Loucy (cell line): ENCODE data around the gene ZMAT5.

Source experiments
- H2AFZ ChIP-seq: fragments of 200-600 bp; sonication (generic); 2 replicates; pipeline ENCODE4 v1.6.0; 2016; ENCODE audit warnings: antibody characterized with exemption, mild to moderate bottlenecking, low read length, moderate library complexity
- H3F3A ChIP-seq: fragments of 200-600 bp; 2 replicates; pipeline ENCODE4 v1.6.0; 2016; ENCODE audit warnings: antibody characterized with exemption, low read depth, mild to moderate bottlenecking
- H3K27me3 ChIP-seq: fragments of 200-600 bp; sonication (generic); 2 replicates; pipeline ENCODE4 v1.6.1; 2014; ENCODE audit warnings: low read length, mild to moderate bottlenecking; ENCODE audit not compliant: insufficient read depth, poor library complexity, severe bottlenecking
- H3K36me3 ChIP-seq: fragments of 200-600 bp; sonication (generic); 2 replicates; pipeline ENCODE4 v1.6.1; 2016; ENCODE audit warnings: low read length; ENCODE audit not compliant: insufficient read depth
- H3K4me1 ChIP-seq: fragments of 200-600 bp; sonication (generic); 2 replicates; pipeline ENCODE4 v1.5.1; 2014; ENCODE audit warnings: low read length, mild to moderate bottlenecking; ENCODE audit not compliant: insufficient read depth, poor library complexity, severe bottlenecking
- H3K4me2 ChIP-seq: fragments of 200-600 bp; sonication (generic); 2 replicates; pipeline ENCODE4 v1.6.0; 2014; ENCODE audit warnings: antibody characterized with exemption, low read length, low read depth, mild to moderate bottlenecking; ENCODE audit not compliant: poor library complexity, severe bottlenecking
- H3K4me3 ChIP-seq: fragments of 200-600 bp; sonication (generic); 2 replicates; pipeline ENCODE4 v1.5.1; 2014; ENCODE audit warnings: low read length, mild to moderate bottlenecking, mixed read lengths; ENCODE audit not compliant: poor library complexity, severe bottlenecking
- H3K79me2 ChIP-seq: fragments of 200-600 bp; sonication (generic); 2 replicates; pipeline ENCODE4 v1.6.1; 2014; ENCODE audit warnings: low read length; ENCODE audit not compliant: insufficient read depth
- H3K9ac ChIP-seq: fragments of 200-600 bp; sonication (generic); 2 replicates; pipeline ENCODE4 v1.6.0; 2014; ENCODE audit warnings: mild to moderate bottlenecking, low read depth, low read length, moderate library complexity; ENCODE audit not compliant: poor library complexity, severe bottlenecking
- H3K9me2 ChIP-seq: fragments of 200-600 bp; sonication (generic); replicated peaks from 2 replicates; pipeline ENCODE4 v1.6.1; 2016; ENCODE audit warnings: low read depth, low read length, mixed read lengths
- H3K9me3 ChIP-seq: fragments of 200-600 bp; sonication (generic); 2 replicates; pipeline ENCODE4 v1.6.1; 2014; ENCODE audit warnings: mild to moderate bottlenecking, antibody characterized with exemption, low read length, low read depth; ENCODE audit not compliant: insufficient read depth
- H4K20me1 ChIP-seq: fragments of 200-600 bp; sonication (generic); 2 replicates; pipeline ENCODE4 v1.6.0; 2014; ENCODE audit warnings: antibody characterized with exemption, low read length, mild to moderate bottlenecking; ENCODE audit not compliant: insufficient read depth, poor library complexity, severe bottlenecking
- EZH2phosphoT487 ChIP-seq: fragments of 200-600 bp; IDR thresholded peaks from 2 replicates; pipeline ENCODE4 v1.6.1; 2018; ENCODE audit warnings: antibody characterized with exemption, mild to moderate bottlenecking, moderate library complexity, borderline replicate concordance
- TF ChIP-seq, protein P1 (sequence below): fragments of 200-600 bp; sonication (generic); conservative IDR thresholded peaks from 2 replicates; pipeline ENCODE4 v1.5.1; 2014; ENCODE audit warnings: mild to moderate bottlenecking, antibody characterized with exemption, low read length

Gene ZMAT5

GRCh38 chr22:29693161-29693560 lies 73.6 kb downstream of the ZMAT5 start:
- no peak for TF ChIP-seq EZH2phosphoT487
- TF ChIP-seq, protein P1, sequence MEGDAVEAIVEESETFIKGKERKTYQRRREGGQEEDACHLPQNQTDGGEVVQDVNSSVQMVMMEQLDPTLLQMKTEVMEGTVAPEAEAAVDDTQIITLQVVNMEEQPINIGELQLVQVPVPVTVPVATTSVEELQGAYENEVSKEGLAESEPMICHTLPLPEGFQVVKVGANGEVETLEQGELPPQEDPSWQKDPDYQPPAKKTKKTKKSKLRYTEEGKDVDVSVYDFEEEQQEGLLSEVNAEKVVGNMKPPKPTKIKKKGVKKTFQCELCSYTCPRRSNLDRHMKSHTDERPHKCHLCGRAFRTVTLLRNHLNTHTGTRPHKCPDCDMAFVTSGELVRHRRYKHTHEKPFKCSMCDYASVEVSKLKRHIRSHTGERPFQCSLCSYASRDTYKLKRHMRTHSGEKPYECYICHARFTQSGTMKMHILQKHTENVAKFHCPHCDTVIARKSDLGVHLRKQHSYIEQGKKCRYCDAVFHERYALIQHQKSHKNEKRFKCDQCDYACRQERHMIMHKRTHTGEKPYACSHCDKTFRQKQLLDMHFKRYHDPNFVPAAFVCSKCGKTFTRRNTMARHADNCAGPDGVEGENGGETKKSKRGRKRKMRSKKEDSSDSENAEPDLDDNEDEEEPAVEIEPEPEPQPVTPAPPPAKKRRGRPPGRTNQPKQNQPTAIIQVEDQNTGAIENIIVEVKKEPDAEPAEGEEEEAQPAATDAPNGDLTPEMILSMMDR, result no peak
- Histone ChIP-seq H3K9ac (no peak overlapping the region), H3K36me3 (peaks cover 52% of the 10 kb centered on the region; the same call in 1 of the 2 replicates), H3K79me2 (no peaks in the 10 kb centered on the region), H4K20me1 (no peaks in the 10 kb centered on the region), H3K9me3 (no peaks in the 10 kb centered on the region), H2AFZ (no peak overlapping the region), H3K4me2 (no peak overlapping the region), H3K27me3 (no peaks in the 10 kb centered on the region), H3K4me1 (no peaks in the 10 kb centered on the region), H3F3A (no peaks in the 10 kb centered on the region), H3K4me3 (no peak overlapping the region), H3K9me2 (no peaks in the 10 kb centered on the region)

GRCh38 chr22:29692327-29692640 lies 74.5 kb downstream of the ZMAT5 start:
- peaks cover 44% of the 10 kb centered on the region; the same call in 1 of the 2 replicates for H3K36me3 ChIP-seq
- no peak overlapping the region for H3K4me2 ChIP-seq
- no peaks in the 10 kb centered on the region for H4K20me1 ChIP-seq
- H3K79me2 ChIP-seq, result no peaks in the 10 kb centered on the region
- H3K4me1 ChIP-seq, result no peaks in the 10 kb centered on the region
- TF ChIP-seq, protein P1, result no peak
- no peak for TF ChIP-seq EZH2phosphoT487
- no peaks in the 10 kb centered on the region for H3K27me3 ChIP-seq
- no peaks in the 10 kb centered on the region for H3K9me3 ChIP-seq
- H2AFZ ChIP-seq, result no peak overlapping the region
- no peaks in the 10 kb centered on the region for H3K9me2 ChIP-seq
- H3K4me3 ChIP-seq, result no peak overlapping the region
- no peaks in the 10 kb centered on the region for H3F3A ChIP-seq
- H3K9ac ChIP-seq, result no peak overlapping the region

- no peak for TF ChIP-seq EZH2phosphoT487
- TF ChIP-seq, protein P1, result no peak
- peaks cover 40% of the 10 kb centered on the region; the same call in 1 of the 2 replicates for H3K36me3 ChIP-seq
- no peaks in the 10 kb centered on the region for H3K79me2 ChIP-seq
- H4K20me1 ChIP-seq, result no peaks in the 10 kb centered on the region
- H3K4me2 ChIP-seq, result no peak overlapping the region
- H2AFZ ChIP-seq, result no peak overlapping the region
- H3K4me3 ChIP-seq, result no peak overlapping the region
- H3F3A ChIP-seq, result no peaks in the 10 kb centered on the region
- no peaks in the 10 kb centered on the region for H3K4me1 ChIP-seq
- H3K27me3 ChIP-seq, result no peaks in the 10 kb centered on the region
- no peaks in the 10 kb centered on the region for H3K9me3 ChIP-seq
- H3K9ac ChIP-seq, result no peak overlapping the region
- no peaks in the 10 kb centered on the region for H3K9me2 ChIP-seq
Observed at GRCh38 chr22:29691636-29692326, 75.0 kb downstream of the ZMAT5 start.
